Stomach (tissue), 4 donors: Measurements from ENCODE around the gene PIWIL4.

Experiments used
- POLR2A ChIP-seq, 4 donors: fragments of 450-650 bp; IDR thresholded peaks; one replicate each; pipeline ENCODE4 v1.6.1; 2016; ENCODE audit warnings: antibody characterized with exemption in 4 of 4, control low read depth in 2 of 4, mild to moderate bottlenecking in 1 of 4, moderate library complexity in 1 of 4
- POLR2AphosphoS5 ChIP-seq, 3 donors: sonication (generic); formaldehyde crosslinking; IDR thresholded peaks; one replicate each; pipeline ENCODE4 v1.6.1; 2016; ENCODE audit warnings: antibody characterized with exemption in 3 of 3
- TF ChIP-seq, protein P1 (sequence below), 7 experiments: fragments of 450-650 bp in 4 of 7; fragments of 200-600 bp in 3 of 7; sonication (generic) in 3 of 7; IDR thresholded peaks; one replicate each; pipeline ENCODE4 v1.5.1; 2016 to 2019; ENCODE audit warnings: antibody characterized with exemption in 7 of 7, control low read depth in 2 of 7, mild to moderate bottlenecking in 1 of 7

DNA sequence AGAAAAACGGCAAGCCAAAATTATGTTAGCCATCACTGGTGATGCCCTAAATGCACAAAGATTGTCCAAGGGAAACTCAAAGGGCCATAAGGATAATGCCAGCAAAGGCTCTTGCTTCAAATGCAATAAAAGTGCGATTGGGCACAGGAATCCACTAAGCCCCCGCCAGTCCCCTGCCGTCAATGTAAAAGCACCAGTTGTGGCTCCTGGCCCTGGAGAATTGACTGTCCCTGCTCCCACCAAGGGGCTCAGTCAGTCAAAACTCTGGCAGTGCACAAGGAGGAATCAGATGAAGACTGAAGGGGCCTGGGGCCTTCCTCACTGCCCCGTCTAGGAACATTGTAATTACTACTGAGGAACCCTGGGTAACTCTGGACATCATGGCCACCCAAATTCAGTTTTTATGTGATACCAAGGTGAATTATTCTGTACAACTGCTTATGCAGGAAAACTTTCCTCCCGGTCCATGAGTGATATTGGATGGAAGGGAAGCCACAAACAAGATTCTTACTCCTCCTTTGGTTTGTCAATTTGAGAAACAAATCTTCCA is 85.6 kb downstream of the PIWIL4 start:
- TF ChIP-seq, protein P1, sequence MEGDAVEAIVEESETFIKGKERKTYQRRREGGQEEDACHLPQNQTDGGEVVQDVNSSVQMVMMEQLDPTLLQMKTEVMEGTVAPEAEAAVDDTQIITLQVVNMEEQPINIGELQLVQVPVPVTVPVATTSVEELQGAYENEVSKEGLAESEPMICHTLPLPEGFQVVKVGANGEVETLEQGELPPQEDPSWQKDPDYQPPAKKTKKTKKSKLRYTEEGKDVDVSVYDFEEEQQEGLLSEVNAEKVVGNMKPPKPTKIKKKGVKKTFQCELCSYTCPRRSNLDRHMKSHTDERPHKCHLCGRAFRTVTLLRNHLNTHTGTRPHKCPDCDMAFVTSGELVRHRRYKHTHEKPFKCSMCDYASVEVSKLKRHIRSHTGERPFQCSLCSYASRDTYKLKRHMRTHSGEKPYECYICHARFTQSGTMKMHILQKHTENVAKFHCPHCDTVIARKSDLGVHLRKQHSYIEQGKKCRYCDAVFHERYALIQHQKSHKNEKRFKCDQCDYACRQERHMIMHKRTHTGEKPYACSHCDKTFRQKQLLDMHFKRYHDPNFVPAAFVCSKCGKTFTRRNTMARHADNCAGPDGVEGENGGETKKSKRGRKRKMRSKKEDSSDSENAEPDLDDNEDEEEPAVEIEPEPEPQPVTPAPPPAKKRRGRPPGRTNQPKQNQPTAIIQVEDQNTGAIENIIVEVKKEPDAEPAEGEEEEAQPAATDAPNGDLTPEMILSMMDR (IDR thresholded peaks at IDR 0.05), result no peak
- TF ChIP-seq POLR2AphosphoS5 (IDR thresholded peaks at IDR 0.05) (no peak), POLR2A (IDR thresholded peaks at IDR 0.05) (no peak)
